IPS-20b (cell line): ENCODE results near the gene PDE9A.

Experiments used
- H3K27ac ChIP-seq: one replicate; pipeline ENCODE4 v1.5.1; 2013; ENCODE audit warnings: low read length
- H3K27me3 ChIP-seq: 2 replicates; pipeline ENCODE4 v1.6.1; 2013; ENCODE audit warnings: mild to moderate bottlenecking, low read length, inconsistent platforms; ENCODE audit not compliant: insufficient read depth
- H3K36me3 ChIP-seq: 2 replicates; pipeline ENCODE4 v1.6.1; 2013; ENCODE audit warnings: low read depth, mild to moderate bottlenecking, inconsistent platforms, low read length, moderate library complexity; ENCODE audit not compliant: insufficient read depth
- H3K4me1 ChIP-seq: 2 replicates; pipeline ENCODE4 v1.6.1; 2013; ENCODE audit warnings: mild to moderate bottlenecking, control low read depth, inconsistent platforms, low read length, moderate library complexity; ENCODE audit not compliant: insufficient read depth
- H3K4me3 ChIP-seq: 2 replicates; pipeline ENCODE4 v1.5.1; 2013; ENCODE audit warnings: mild to moderate bottlenecking, low read length, inconsistent platforms
- H3K9ac ChIP-seq: 2 replicates; pipeline ENCODE4 v1.6.1; 2013; ENCODE audit warnings: low read depth, mild to moderate bottlenecking, inconsistent platforms, low read length, moderate library complexity
- H3K9me3 ChIP-seq: 2 replicates; pipeline ENCODE4 v1.6.1; 2013; ENCODE audit warnings: mild to moderate bottlenecking, low read depth, low read length, inconsistent platforms; ENCODE audit not compliant: insufficient read depth

PDE9A gene

GRCh38 chr21:42690586-42690985 is 37.2 kb downstream of the PDE9A start:
- no peak overlapping the region for H3K4me3 ChIP-seq
- H3K36me3 ChIP-seq = peaks cover 80% of the 10 kb centered on the region
- no peak overlapping the region for H3K9ac ChIP-seq

GRCh38 chr21:42691901-42692559 is 38.6 kb downstream of the PDE9A start:
- Histone ChIP-seq H3K27ac (no peak overlapping the region), H3K9me3 (no peaks in the 10 kb centered on the region), H3K36me3 (peaks cover 81% of the 10 kb centered on the region)

More at GRCh38 chr21:42690586-42690985, 37.2 kb downstream of the PDE9A start:
- Histone ChIP-seq H3K4me1 (no peaks in the 10 kb centered on the region), H3K27me3 (no peaks in the 10 kb centered on the region), H3K27ac (no peak overlapping the region), H3K9me3 (no peaks in the 10 kb centered on the region)

GRCh38 chr21:42692688-42693087 is 39.3 kb downstream of the PDE9A start:
- H3K27me3 ChIP-seq = no peaks in the 10 kb centered on the region
- H3K36me3 ChIP-seq = peaks cover 80% of the 10 kb centered on the region
- H3K9ac ChIP-seq = no peak overlapping the region
- H3K9me3 ChIP-seq = no peaks in the 10 kb centered on the region
- H3K27ac ChIP-seq = no peak overlapping the region
- H3K4me1 ChIP-seq = no peaks in the 10 kb centered on the region
- no peak overlapping the region for H3K4me3 ChIP-seq

More at GRCh38 chr21:42691901-42692559, 38.6 kb downstream of the PDE9A start:
- H3K4me1 ChIP-seq = no peaks in the 10 kb centered on the region
- H3K9ac ChIP-seq = no peak overlapping the region
- no peaks in the 10 kb centered on the region for H3K27me3 ChIP-seq
- no peak overlapping the region for H3K4me3 ChIP-seq

GRCh38 chr21:42694751-42695696 is 41.6 kb downstream of the PDE9A start:
- peaks cover 78% of the 10 kb centered on the region for H3K36me3 ChIP-seq
- H3K27me3 ChIP-seq = no peaks in the 10 kb centered on the region
- no peak overlapping the region for H3K27ac ChIP-seq
- no peaks in the 10 kb centered on the region for H3K9me3 ChIP-seq
- no peak overlapping the region for H3K9ac ChIP-seq
- H3K4me3 ChIP-seq = no peak overlapping the region
- H3K4me1 ChIP-seq = no peaks in the 10 kb centered on the region

- Histone ChIP-seq H3K9ac (no peak overlapping the region), H3K36me3 (peaks cover 78% of the 10 kb centered on the region), H3K9me3 (no peaks in the 10 kb centered on the region), H3K27me3 (no peaks in the 10 kb centered on the region), H3K27ac (no peak overlapping the region), H3K4me1 (no peaks in the 10 kb centered on the region), H3K4me3 (no peak overlapping the region)
Observed at GRCh38 chr21:42695697-42696380, 42.4 kb downstream of the PDE9A start.

- H3K4me3 ChIP-seq = no peak overlapping the region
- H3K9me3 ChIP-seq = no peaks in the 10 kb centered on the region
- no peak overlapping the region for H3K9ac ChIP-seq
- H3K36me3 ChIP-seq = peaks cover 78% of the 10 kb centered on the region
- H3K27me3 ChIP-seq = no peaks in the 10 kb centered on the region
- H3K4me1 ChIP-seq = no peaks in the 10 kb centered on the region
- no peak overlapping the region for H3K27ac ChIP-seq
Observed at GRCh38 chr21:42696501-42697040, 43.1 kb downstream of the PDE9A start.

GRCh38 chr21:42698733-42699132 is 45.3 kb downstream of the PDE9A start:
- peaks cover 78% of the 10 kb centered on the region for H3K36me3 ChIP-seq
- H3K27ac ChIP-seq = no peak overlapping the region
- H3K4me3 ChIP-seq = no peak overlapping the region
- no peaks in the 10 kb centered on the region for H3K4me1 ChIP-seq
- H3K9me3 ChIP-seq = no peaks in the 10 kb centered on the region
- no peaks in the 10 kb centered on the region for H3K27me3 ChIP-seq
- H3K9ac ChIP-seq = no peak overlapping the region

- Histone ChIP-seq H3K4me1 (no peaks in the 10 kb centered on the region), H3K9me3 (no peaks in the 10 kb centered on the region), H3K4me3 (no peak overlapping the region), H3K27me3 (no peaks in the 10 kb centered on the region), H3K27ac (no peak overlapping the region), H3K36me3 (peaks cover 74% of the 10 kb centered on the region), H3K9ac (no peak overlapping the region)
Observed at GRCh38 chr21:42699196-42699595, 45.8 kb downstream of the PDE9A start.

GRCh38 chr21:42701706-42702456 is 48.5 kb downstream of the PDE9A start:
- H3K4me3 ChIP-seq = no peak overlapping the region

GRCh38 chr21:42702720-42703119 is 49.3 kb downstream of the PDE9A start:
- Histone ChIP-seq H3K4me1 (peaks cover 12% of the 10 kb centered on the region; the same call in 1 of the 2 replicates), H3K27ac (no peak overlapping the region), H3K36me3 (peaks cover 45% of the 10 kb centered on the region), H3K27me3 (no peaks in the 10 kb centered on the region), H3K4me3 (no peak overlapping the region), H3K9ac (no peak overlapping the region), H3K9me3 (no peaks in the 10 kb centered on the region)

More at GRCh38 chr21:42701706-42702456, 48.5 kb downstream of the PDE9A start:
- Histone ChIP-seq H3K36me3 (peaks cover 53% of the 10 kb centered on the region), H3K9ac (no peak overlapping the region), H3K9me3 (no peaks in the 10 kb centered on the region), H3K4me1 (peaks cover 7% of the 10 kb centered on the region; the same call in 1 of the 2 replicates), H3K27ac (no peak overlapping the region), H3K27me3 (no peaks in the 10 kb centered on the region)
